ENCODE measurements around the gene NUDC. TPM values are rescaled to one million over a fixed set of nuclear protein-coding genes. Genes with fewer than 3 reads are reported as not detected.

Gene NUDC
- total and polyA plus RNA-seq, 2 of the 13 experiments (the other 11 are each of a cell fraction or from before 2014, with no cell fraction given), result 34.7 to 104 TPM

- TF ChIP-seq ZNF605 (CRISPR knock-in tag; IDR thresholded peaks at IDR 0.05) (no peak), NFKB2 (CRISPR knock-in tag; IDR thresholded peaks at IDR 0.05; ENCODE audit: borderline replicate concordance) (peak; percentile 95), SMARCE1 (IDR thresholded peaks at IDR 0.05; ENCODE audit: borderline replicate concordance) (no peak), ZNF576 (CRISPR knock-in tag; IDR thresholded peaks at IDR 0.05) (no peak), KLF6 (CRISPR knock-in tag; IDR thresholded peaks at IDR 0.05) (peak; percentile 95), RNF219 (CRISPR knock-in tag; IDR thresholded peaks at IDR 0.05) (no peak; the same call in 1 of the 2 replicates), ZNF225 (CRISPR knock-in tag; IDR thresholded peaks at IDR 0.05) (no peak), SP1 (IDR thresholded peaks at IDR 0.05) (no peak), SP1 (CRISPR knock-in tag; IDR thresholded peaks at IDR 0.05) (peak; percentile 76), ZNF777 (CRISPR knock-in tag; IDR thresholded peaks at IDR 0.05) (no peak; the same call in 1 of the 2 replicates), PCBP1 (IDR thresholded peaks at IDR 0.05; ENCODE audit: borderline replicate concordance, low read depth, low read length) (peak; percentile 98), ZFP90 (CRISPR knock-in tag; IDR thresholded peaks at IDR 0.05; ENCODE audit: borderline replicate concordance) (no peak; the same call in 1 of the 2 replicates), ZNF263 (CRISPR knock-in tag; IDR thresholded peaks at IDR 0.05) (peak; percentile 72), TGIF2 (CRISPR knock-in tag; IDR thresholded peaks at IDR 0.05) (peak; percentile 49; the same call in 1 of the 2 replicates), NPAS2 (CRISPR knock-in tag; IDR thresholded peaks at IDR 0.05; ENCODE audit: borderline replicate concordance) (no peak), HNRNPH1 (optimal IDR thresholded peaks at IDR 0.05; ENCODE audit: low read depth, low read length) (peak; percentile 99), CAMTA2 (CRISPR knock-in tag; IDR thresholded peaks at IDR 0.05; ENCODE audit: borderline replicate concordance) (no peak), PCBP2 (optimal IDR thresholded peaks at IDR 0.05; ENCODE audit: low read depth, low read length, poor library complexity, severe bottlenecking) (no peak), MYPOP (CRISPR knock-in tag; IDR thresholded peaks at IDR 0.05) (peak; percentile 77), ZBTB26 (CRISPR knock-in tag; IDR thresholded peaks at IDR 0.05; ENCODE audit: borderline replicate concordance) (peak; percentile 73), MAFG (CRISPR knock-in tag; IDR thresholded peaks at IDR 0.05) (no peak), TSC22D2 (CRISPR knock-in tag; IDR thresholded peaks at IDR 0.05; ENCODE audit: borderline replicate concordance) (no peak), TCF7L2 (IDR thresholded peaks at IDR 0.05; ENCODE audit: low read depth, low read length) (no peak), MXD1 (CRISPR knock-in tag; IDR thresholded peaks at IDR 0.05) (no peak), ZNF891 (CRISPR knock-in tag; IDR thresholded peaks at IDR 0.05) (no peak)
Observed at GRCh38 chr1:26993237-26994019, 71.9 kb downstream of the NUDC start, which contains the start of gene TRNP1 (continued).

All from HepG2 (cell line).